Measurements from ENCODE around the gene GPLD1.
"Not testable (repeated sequence)": the region's sequence is repeated elsewhere in the genome, so short reads cannot be mapped to it uniquely, and the experiment has no call there.

GPLD1 gene

DNA sequence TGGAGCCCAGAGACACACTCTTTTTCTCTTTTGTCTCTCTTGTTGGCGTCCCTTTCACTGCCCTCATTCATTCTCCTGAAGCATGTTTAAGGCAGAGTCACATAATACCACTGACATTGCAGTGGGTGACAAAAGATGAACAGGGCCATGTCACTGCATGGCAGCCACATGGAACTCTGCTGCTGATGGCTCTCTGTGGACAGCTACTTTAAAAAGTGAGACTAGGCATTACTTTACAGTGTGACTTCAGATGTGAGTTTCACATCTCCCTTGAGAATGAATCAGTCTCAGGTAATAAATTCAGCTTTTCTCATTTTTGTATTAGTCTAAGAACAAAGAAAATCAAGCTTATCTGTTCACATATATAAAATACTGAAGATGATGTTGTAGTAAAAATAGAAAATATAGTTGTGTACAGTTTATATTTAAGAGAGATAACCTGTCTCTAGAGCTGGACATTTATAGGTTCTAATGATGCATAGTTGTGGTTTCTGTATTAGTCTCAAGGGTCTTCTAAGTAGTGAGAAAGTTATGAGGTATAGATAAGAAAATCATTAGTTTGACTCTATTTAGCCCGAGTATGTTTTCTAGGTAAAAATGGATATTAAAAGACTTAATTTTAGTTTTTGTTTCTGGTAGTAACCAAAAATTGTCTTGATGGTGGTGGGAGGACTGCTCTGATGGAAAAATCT is 80.5 kb downstream of the GPLD1 start:
- FAIRE-seq, result no peak

DNA sequence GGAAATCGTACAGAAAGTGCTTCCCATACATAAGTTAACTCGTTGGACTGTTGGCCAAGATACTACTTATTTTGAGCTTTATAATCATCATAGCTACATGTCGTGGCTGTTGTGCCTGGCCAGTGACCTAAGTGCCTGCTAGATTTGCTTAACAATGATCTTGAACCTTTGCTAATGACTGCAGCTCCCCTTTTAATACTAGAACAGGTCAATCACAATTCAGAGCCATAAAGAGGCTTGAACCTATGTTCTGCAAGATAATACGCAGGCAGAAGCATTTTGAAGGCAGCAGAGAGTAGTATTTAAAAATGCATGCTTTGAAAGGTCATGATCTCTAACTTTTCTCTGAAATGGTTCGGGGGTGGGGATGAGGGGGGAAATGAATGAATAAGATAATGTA is 84.1 kb downstream of the GPLD1 start:
- no peak for FAIRE-seq

DNA sequence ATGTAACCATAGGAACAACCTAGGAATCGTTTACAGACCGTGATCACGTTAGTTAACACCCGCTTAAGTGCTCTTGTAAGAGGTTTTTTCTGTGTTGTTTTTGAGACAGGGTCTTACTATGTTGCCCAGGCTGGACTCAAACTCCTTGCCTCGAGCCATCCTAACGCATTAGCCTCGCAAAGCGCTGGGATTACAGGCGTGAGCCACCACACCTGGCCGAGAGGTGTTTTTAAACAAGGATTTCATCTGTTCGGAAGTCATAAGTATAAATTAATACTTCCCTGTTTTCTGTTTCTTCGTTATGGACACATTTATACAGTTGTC is 85.9 kb downstream of the GPLD1 start:
- no peak for FAIRE-seq

DNA sequence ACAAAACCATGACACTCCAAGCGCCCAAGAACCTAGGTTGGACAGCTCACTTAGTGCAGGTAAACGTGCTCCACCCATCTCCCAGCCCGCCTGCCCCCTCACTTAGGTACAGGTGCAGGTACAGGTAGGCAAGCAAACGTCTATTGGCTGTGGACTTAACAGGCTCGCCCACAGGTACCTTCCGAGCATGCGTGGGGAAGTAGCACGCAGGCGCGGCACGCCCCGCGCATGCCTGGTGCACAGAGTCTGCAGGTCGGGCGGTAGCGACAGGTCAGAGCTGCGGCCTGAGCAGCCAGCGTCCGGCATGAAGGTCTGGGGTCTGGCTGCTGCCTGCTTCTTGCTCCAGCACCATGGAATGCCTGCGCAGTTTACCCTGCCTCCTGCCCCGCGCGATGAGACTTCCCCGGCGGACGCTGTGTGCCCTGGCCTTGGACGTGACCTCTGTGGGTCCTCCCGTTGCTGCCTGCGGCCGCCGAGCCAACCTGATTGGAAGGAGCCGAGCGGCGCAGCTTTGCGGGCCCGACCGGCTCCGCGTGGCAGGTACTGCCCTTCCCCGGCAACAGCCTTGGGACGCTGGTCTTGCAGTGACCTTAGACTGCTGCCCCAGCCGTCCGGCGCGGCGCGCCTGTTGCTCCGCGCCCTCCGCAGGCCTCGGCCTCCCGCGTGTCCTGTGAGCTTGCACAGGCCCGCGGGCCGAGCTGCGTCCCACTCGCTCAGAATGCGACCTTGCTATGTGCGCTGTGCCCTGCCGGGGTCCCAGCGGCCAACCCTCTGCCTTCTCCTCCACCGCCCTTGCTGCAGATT is 86.5 kb downstream of the GPLD1 start, which contains the start of gene MRS2:
TSS of gene MRS2 (plus strand) at position 240 of the 804 bp plus-strand sequence. CDS start at position 351, 111 bp downstream.
- no peak for FAIRE-seq

DNA sequence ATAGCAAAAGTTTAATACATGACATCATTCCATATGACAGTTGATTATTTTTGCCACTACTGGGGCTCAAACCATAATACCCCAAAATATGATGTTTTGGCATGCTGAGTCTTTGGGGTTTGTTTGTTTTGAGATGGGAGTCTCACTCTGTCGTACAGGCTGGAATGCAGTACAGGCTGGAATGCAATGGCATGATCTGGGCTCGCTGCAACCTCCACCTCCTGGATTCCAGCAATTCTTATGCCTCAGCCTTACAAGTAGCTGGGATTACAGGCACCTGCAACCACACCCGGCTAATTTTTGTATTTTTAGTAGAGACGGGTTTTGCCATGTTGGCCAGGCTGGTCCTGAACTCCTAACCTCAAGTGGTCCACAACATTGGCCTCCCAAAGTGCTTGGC is 87.9 kb downstream of the GPLD1 start:
- no peak for FAIRE-seq

DNA sequence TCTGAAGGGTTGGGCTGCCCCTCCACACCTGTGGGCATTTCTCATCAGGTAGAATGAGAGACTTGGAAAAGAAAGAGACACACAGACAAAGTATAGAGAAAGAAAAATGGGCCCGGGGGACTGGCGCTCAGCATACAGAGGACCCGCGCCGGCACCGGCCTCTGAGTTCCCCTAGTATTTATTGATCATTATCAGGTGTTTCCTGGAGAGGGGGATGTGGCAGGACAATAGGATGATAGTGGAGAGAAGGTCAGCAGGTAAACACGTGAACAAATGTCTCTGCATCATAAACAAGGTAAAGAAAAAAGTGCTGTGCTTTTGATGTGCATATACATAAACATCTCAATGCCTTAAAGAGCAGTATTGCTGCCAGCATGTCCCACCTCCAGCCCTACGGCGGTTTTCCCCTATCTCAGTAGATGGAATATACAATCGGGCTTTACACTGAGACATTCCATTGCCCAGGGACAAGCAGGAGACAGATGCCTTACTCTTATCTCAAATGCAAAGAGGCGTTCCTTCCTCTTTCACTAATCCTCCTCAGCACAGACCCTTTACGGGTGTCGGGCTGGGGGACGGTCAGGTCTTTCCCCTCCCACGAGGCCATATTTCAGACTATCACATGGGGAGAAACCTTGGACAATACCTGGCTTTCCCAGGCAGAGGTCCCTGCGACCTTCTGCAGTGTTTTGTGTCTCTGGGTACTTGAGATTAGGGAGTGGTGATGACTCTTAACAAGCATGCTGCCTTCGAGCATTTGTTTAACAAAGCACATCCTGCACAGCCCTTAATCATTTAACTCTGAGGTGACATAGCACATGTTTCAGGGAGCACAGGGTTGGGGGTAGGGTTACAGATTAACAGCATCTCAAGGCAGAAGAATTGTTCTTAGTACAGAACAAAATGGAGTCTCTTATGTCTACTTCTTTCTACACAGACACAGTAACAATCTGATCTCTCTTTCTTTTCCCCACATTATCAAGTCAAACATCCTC is 89.0 kb downstream of the GPLD1 start:
- FAIRE-seq, result not testable (repeated sequence)

DNA sequence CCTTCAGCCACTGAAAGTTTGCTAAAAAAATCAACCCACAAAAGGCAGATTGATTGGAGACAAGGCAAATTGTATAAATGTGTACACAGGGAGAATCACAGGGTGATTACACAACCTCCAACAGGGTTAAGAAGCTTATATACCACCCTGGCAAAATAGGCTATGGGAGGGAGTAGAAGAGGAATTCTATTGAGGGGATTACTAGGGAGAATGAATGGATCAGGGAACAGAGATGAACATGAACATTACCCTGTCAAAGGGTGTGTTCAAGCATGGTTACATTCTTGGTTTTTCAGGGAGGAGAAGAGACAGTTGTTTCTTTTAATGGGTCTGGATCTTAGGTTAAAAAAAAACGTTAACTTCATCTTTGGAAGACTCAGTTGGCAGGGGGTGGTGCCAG is 91.7 kb downstream of the GPLD1 start:
- FAIRE-seq, result no peak

DNA sequence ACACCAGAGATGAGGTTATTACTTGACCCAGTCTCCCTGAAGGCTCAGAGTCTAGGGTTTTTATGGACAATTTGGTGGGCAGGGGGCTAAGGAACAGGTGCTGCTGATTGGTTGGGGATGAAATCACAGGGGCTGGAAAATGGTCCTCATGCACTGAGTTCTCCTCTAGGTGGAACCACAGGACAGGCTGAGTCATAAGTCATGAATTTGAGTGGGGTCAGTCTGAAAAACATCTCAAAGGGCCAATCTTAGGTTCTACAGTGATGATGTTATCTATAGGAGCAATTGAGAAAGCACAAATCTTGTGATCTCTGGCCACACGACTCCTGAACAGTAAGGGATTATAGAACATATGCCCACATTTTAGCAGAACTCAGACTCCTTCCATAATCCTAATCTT is 92.6 kb downstream of the GPLD1 start:
- FAIRE-seq, result no peak

DNA sequence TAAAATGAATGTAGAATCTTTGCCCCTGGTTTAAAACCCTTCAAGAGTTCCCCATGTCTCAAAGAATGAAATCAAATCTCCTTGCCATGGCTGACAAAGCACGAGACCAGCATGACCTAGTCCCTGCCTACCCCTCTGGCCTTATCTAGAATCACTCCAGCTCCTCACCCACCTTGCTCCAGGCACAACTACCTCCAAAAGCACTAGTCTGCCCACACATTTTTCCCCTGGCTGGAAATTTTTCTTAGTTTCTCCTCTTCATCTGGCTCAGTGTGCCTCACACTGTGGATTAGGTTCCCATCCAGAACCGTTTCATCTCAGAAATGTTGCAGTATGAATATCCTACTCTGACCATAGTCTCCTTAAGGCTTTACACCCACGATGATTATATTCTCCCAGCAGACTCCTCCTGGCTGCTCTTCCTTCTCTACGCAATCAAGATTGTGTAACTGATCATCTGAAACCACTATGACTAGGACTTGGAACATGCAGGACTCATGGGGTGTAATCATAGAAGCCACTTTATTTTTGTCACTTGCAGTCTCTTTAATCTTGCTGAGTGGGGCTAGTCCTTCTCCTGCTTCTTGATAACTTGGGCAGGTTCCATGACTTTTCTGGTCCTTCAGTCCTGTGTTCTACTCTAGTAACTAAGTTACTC is 94.5 kb downstream of the GPLD1 start:
- FAIRE-seq, result no peak

DNA sequence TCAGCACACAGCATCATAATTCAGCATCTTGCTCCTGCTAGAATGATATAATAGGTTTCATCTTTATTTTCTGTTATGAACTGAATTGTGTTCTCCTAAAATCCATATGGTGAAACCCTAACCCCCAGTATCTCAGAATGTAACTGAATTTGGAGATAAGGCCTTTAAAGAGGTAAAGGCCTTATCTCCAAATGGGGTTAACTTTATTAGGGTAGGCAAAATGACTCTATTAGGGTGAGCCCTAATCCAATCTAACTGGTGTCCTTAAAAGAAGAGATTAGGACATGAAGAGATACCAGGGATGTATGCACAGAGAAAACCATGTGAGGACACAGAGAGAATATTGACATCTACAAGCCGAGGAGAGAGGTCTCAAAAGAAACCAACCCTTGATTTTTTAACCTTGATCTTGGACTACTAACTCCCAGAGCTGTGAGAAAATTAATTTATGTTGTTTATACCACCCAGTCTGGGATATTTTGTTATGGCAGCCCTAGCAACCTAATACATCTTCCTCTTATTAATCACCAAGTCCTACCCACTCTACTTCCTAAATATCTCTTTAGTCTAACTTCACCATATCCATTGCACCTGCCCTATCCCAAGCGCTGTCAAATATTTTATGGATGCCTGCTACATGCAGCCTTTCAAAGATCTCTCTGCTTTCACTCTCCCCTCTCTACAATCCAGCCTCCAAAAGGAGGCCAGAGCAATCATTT is 95.2 kb downstream of the GPLD1 start:
- no peak for FAIRE-seq

DNA sequence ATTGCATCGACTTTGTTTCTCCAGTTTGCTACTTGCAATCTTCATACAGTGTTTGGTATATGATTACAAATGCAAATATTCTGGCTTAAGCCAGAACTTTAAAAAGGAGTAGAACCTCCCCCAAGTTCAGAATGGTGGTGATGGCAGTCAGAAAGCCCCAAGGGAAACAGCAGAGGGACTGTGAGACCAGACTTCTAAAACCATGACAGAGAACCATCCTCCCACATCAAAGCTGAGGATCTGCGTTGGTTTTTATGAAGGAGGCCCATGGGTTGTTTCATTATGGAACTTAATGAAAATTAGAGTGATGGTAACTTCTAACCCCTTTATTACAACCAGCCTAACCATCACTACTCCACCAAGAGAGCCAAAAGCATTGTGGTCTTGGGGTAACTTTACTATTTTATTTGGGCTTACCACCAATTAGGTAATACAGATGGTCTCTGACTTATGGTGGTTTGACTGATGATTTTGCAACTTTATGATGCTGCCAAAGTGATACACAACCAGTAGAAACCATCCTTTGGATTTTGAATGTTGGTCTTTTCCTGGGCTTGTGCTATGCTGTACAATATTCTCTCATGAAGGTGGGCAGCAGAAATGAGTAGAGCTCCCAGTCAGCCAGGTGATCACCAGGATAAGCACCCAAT is 97.5 kb downstream of the GPLD1 start:
- FAIRE-seq, result no peak

DNA sequence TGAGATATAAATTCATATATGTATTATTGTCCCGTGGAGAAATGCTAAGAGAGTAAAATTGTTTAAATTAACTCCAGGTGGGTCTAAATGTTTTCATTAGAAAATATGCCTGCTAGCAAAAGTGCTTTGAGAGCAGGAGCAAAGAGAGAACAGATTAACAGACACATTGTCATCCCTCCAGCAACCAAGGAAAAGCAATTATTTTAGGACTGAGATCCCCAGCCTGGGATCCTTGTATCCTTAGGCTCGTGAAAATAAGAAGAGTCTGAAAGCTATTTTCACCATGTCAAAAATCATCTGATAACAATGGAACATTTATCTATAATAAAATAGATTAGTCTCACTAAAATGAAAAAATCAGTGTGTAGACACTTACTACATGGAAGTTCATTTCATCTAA is 98.2 kb downstream of the GPLD1 start:
- FAIRE-seq, result no peak

DNA sequence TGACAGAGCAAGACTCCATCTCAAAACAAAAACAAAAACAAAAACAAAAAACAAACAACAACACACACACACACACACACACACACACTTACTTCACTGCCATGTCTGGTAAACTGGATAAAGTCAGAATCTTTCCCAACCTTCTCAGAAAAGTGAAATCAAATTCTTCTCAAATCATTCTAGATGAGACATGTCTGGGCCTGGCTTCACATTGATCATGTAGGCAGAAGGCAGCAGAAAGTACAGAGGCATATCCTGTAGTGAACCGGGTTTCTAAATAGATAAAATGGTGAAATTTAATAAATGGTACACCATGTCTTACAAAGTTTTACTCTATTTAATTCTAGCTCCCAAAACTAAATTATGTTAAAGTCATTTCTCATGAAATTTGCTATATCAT is 101.6 kb downstream of the GPLD1 start:
- no peak for FAIRE-seq

DNA sequence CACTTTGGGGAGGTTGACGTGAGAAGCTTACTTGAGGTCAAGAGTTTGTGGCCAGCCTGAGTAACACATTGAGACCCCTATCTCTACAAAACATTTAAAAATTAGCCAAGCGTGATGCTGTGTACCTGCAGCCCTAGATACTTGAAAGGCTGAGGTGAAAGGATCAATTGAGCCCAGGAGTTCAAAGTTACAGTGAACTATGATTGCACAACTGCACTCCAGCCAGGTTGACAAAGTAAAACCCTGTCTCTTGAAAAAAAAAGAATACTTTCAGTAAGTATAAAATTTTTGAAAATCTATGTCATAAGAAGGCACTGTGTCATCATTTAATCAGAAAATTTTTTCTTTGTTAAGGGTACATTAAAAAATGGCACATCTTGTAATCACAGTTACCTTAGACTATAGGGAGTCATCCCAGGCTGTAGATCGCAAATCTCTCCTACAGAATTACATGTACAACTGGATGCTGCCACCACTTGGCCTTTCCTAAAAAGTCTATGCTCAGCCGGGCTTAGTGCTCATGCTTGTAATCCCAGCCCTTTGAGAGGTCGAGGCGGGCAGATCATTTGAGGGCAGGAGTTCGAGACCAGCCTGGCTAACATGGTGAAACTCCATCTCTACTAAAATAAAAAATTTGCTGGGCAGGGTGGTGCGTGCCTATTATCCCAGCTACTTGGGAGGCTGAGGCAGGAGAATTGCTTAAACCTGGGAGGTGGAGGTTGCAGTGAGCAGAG is 103.7 kb downstream of the GPLD1 start:
- FAIRE-seq, result no peak

DNA sequence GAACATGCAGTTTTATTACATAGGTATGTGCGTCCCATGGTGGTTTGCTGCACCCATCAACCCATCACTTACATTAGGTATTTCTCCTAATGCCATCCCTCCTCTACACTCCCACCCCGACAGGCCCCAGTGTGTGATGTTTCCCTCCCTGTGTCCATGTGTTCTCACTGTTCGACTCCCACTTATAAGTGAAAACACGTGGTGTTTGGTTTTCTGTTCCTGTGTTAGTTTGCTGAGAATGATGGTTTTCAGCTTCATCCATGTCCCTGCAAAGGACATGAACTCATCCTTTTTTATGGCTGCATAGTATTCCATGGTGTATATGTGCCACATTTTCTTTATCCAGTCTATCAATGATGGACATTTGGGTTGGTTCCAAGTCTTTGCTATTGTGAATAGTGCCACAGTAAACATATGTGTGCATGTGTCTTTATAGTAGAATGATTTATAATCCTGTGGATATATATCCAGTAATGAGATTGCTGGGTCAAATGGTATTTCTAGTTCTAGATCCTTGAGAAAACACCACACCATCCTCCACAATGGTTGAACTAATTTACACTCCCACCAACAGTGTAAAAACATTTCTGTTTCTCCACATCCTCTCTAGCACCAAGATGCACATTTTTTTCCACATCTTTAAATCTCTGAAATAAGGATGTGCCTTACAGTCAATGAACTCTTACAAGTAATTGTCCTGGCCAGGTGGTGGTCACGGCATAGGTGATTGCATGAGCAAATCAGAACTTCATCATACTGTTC is 104.8 kb downstream of the GPLD1 start:
- not testable (repeated sequence) for FAIRE-seq

DNA sequence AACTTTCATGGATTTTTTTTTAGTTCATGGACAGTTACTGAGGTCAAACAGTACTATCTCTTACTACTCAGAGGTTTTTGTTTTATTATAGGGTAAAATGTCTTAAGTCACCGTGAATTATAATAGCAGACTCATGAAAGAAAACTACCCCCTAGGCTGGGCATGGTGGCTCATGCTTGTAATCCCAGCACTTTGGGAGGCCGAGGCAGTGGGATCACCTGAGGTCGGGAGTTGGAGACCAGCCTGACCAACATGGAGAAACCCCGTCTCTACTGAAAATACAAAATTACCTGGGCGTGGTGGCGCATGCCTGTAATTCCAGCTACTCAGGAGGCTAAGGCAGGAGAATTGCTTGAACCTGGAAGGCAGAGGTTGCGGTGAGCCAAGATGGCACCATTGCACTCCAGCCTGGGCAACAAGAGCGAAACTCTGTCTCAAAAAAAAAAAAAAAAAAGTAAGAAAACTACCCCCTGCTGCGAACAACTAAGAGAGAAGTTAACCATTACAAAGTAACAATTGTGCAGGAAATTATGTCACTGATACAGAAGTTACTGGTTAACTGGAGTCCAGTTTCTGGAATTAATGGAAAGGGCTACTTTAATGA is 106.4 kb downstream of the GPLD1 start:
- not testable (repeated sequence) for FAIRE-seq

DNA sequence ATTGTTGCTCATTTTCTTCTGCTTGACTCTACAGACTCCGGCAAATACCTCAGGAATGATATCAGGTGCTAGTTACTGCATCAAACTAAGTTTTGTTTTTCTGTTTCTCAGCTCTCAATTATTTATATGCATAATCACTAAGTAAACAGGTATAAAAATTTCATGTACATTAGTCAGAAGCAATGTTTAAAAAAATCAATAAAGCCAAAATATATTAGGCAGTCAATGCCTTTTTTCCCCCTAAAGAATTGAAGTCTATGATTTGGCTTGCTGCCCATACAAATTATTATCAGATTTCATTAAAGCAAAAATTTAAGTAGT is 107.2 kb downstream of the GPLD1 start:
- FAIRE-seq, result no peak

DNA sequence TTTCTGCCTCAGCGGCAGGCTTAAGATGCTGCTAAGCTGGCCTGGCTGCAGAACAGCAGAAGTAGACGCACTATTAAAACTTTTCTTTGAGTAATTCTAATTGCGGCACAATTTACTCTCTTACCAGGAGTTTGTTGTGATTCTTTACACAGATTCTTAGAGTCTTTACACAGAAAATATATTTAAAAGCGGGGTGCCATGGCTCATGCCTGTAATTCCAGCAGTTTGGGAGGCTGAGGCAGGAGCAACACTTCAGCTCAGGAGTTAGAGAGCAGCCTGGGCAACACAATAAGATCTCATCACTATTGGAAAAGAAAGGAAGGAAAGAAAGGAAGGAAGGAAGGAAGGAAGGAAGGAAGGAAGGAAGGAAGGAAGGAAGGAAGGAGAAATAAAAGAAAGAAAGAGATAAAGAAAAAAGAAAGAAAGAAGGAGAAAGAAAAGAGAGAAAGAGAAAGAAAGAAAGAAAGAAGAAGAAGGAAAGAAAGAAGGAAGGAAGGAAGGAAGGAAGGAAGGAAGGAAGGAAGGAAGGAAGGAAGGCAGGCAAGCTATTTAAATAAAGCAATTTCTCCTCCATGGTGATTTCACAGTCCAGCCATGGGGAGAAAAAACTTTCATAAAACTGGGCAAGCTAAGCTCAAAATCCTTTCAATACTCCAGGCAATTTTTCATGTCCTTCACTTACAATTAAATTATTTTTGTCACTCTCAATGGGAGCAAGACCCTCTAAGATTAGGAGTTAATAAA is 107.7 kb downstream of the GPLD1 start:
- FAIRE-seq, result no peak
